ENCODE data around the gene GAMT.

The GAMT gene

GRCh38 chr19:1383312-1384084 is 17.8 kb downstream of the GAMT start, which contains the start of gene NDUFS7:
TSS of gene NDUFS7 (plus strand) at chr19:1383907. CDS start at chr19:1383927, 20 bp downstream.
- peak; percentile 94 for DNase-seq

GRCh38 chr19:1383017-1383311 is 18.4 kb downstream of the GAMT start:
- peak; percentile 92 for DNase-seq

- DNase-seq: no peak
These were observed 19.1 kb downstream of the GAMT start for GRCh38 chr19:1382250-1382649.

- no peak for DNase-seq
These were observed 21.3 kb downstream of the GAMT start for GRCh38 chr19:1379961-1380489.

GRCh38 chr19:1379126-1379905 is 22.0 kb downstream of the GAMT start:
- DNase-seq: no peak

- no peak for DNase-seq
These were observed 23.2 kb downstream of the GAMT start for GRCh38 chr19:1377965-1378785.

GRCh38 chr19:1377176-1377964 is 24.0 kb downstream of the GAMT start:
- DNase-seq: no peak

- no peak for DNase-seq
These were observed 24.9 kb downstream of the GAMT start for GRCh38 chr19:1376415-1376805.

GRCh38 chr19:1374250-1374577 is 27.1 kb downstream of the GAMT start:
- DNase-seq: no peak

- peak; percentile 27 for DNase-seq
These were observed 27.6 kb downstream of the GAMT start for GRCh38 chr19:1373534-1374249.

- DNase-seq: no peak
These were observed 28.3 kb downstream of the GAMT start for GRCh38 chr19:1373042-1373533.

- no peak for DNase-seq
These were observed 30.6 kb downstream of the GAMT start for GRCh38 chr19:1370579-1371361.

GRCh38 chr19:1369214-1369805 is 32.0 kb downstream of the GAMT start:
- DNase-seq: no peak

- no peak for DNase-seq
These were observed 34.2 kb downstream of the GAMT start for GRCh38 chr19:1366899-1367870.

GRCh38 chr19:1366296-1366695 is 35.0 kb downstream of the GAMT start:
- no peak for DNase-seq

- DNase-seq: no peak
These were observed 35.7 kb downstream of the GAMT start for GRCh38 chr19:1365319-1366269.

GRCh38 chr19:1364070-1364704 is 37.2 kb downstream of the GAMT start:
- DNase-seq: no peak

Measured in fibroblast of skin of scalp (primary cell).